Thyroid gland (tissue), 4 donors: ENCODE measurements around the gene ZNF480.

Experiments
- CTCF ChIP-seq, 6 experiments: fragments of 200-600 bp in 3 of 6; fragments of 450-650 bp in 3 of 6; sonication (generic) in 3 of 6; IDR thresholded peaks; one replicate each; pipeline ENCODE4 v1.5.1; 2016 to 2019; ENCODE audit warnings: antibody characterized with exemption in 6 of 6, mild to moderate bottlenecking in 2 of 6, inconsistent platforms in 1 of 6, moderate library complexity in 1 of 6
- POLR2A ChIP-seq, 2 donors: fragments of 450-650 bp; IDR thresholded peaks; one replicate each; pipeline ENCODE4 v1.6.1; 2017; ENCODE audit warnings: antibody characterized with exemption in 2 of 2, mild to moderate bottlenecking in 2 of 2, moderate library complexity in 1 of 2

- TF ChIP-seq CTCF (IDR thresholded peaks at IDR 0.05): no peak
- TF ChIP-seq POLR2A (IDR thresholded peaks at IDR 0.05): no peak
Measured at GRCh38 chr19:52331757-52332156, 34.8 kb downstream of the ZNF480 start.
